Inferior parietal cortex (tissue), 1 donor: ENCODE data around the gene TEX12.

ENCODE experiments used
- DNase-seq: peaks from one replicate; pipeline ENCODE4 v3.0.0-alpha.2; 2016; ENCODE audit errors: extremely low spot score

Gene TEX12

GRCh38 chr11:112211536-112211935 is 44.4 kb downstream of the TEX12 start:
- DNase-seq, result no peak

DNA sequence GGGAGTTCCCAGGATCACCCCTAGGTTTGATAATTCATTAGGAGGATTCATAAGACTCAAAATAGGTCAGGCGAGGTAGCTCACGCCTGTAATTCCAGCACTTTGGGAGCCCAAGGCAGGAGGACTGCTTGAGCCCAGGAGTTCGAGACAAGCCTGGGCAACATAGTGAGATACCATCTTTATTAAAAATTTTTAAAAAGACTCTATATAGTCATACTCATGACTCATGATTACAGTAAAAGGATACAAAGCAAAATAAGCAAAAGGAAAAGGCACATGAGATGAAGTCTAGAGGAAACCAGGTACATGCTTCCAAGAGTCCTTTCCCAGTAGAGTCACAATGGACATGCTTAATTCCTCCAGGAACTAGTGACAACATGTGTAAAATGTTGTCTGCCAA is 45.1 kb downstream of the TEX12 start:
- no peak for DNase-seq

DNA sequence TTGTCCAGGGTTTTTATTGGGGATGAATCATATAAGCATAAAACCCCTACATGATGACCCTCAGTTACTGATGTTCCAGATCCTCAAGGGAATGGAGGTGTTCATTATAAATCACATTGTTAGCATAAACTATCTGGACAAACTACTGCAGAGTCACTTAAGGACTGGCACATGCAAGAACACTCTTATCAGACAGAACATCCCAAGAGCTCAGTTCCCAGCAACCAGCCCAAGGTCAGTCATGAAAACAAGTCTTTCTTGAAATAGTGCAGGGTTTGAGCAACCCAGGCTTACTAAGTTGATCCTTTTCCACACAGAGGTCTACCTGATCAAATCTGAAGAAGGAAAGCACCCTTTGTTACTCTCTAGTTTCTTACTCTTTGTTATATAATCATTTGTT is 45.5 kb downstream of the TEX12 start:
- no peak for DNase-seq

- DNase-seq, result no peak
Observed at GRCh38 chr11:112213753-112214152, 46.6 kb downstream of the TEX12 start.

GRCh38 chr11:112215621-112216020 is 48.4 kb downstream of the TEX12 start:
- no peak for DNase-seq

DNA sequence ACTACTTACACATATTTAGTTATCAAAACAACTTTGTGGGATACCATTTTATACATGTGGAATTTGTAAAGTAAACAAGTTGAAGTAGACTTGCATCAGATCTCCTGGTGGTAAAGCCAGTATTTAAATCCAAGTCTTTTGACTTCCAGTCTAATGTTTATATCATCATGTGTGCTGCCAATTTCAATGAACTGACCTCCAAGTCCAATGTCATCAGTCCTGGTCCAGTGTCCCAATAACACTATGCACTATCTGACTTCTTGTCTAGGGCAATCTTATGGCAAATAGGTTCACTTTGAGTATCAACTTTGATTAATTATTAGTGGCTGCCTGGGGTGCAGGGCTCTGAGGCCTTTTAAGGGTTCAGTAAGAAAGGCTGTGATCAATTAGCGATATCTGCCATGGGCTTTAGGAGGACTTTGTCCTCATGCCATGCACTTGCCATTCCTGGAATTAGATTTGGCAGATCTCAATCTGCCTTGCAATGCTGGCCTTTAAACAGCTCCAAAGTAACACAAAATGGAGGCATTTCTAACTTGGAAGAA is 49.5 kb downstream of the TEX12 start:
- DNase-seq, result no peak

- DNase-seq, result peak; percentile 94
Observed at GRCh38 chr11:112219476-112220232, 52.5 kb downstream of the TEX12 start.

DNA sequence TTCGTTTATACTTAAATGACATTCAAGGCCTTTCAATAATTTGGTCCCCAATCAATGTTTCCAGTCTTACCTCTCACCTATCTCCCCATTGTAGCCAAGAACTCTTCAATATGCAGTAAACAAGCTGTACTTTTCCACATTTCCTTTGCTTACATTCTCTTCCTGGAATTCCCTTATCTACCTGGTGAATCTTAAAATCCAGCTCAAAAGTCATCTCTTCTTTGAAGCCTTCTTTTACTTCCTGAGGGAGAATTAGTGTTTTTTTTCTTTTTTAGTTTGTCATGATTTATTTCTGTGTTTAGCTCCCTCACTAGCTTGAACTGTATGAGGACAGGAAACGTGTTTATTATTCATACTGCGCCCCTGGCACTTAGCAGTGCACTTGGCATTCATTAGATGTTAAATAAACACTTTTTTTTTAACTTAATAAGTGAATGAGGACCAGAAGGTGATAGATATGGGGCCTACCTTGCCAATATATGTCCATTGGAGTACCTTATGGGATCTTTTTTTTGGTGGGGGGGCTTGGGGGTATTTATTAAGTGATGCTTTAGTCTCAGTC is 54.2 kb downstream of the TEX12 start:
- DNase-seq, result no peak
